ENCODE results near the gene STX18.
"Not testable (repeated sequence)": the region's sequence is repeated elsewhere in the genome, so short reads cannot be mapped to it uniquely, and the experiment has no call there.

Gene STX18

DNA sequence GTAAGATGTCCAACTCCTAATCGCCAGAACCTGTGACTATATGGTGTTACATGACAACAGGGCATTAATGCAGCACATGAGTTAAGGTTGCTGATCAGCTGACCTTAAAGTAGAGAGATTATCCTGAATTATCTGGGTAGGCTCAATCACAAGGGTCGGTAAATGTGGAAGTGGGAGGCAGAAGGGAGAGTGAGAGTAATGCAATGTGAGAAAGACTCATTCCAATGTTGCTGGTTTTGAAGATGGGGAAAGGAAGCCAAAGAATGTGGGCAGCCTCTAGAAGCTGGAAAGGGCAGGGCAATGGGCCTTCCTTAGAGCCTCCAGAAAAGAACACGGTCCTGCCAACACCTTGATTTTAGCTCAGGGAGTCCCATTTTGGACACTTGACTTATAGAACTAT is 67.4 kb downstream of the STX18 start:
- H3K4me3 ChIP-seq (ENCODE audit: low read depth in 1 of 2, low read length in 1 of 2), result no peak overlapping the region

DNA sequence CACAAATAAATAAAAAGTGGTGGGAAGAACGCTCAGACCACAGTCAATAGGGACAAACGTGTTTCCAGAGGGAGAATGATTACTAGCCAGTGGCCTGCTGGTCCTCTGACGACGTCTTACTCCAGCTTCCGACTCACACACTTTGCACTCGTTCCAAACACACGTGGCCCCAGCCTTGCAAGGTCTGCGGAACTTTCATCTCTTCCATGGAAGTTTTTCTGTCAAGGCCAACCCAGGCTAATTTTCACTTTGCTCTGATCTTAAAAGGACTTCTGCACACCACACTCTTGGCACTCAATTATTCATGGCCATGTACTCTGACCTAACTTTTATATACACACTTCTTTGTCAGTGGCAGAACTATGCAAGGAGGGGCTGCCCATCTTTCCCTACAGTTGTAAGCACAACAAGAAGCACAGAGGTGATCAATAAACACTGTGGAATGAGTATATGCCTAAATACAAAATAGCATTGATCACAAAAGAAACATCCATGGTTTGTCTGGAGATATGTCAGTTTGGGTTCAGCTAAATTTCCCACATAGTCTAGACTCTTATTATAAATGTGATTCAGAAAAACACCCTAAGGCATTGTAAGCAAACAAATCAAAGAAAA is 69.4 kb downstream of the STX18 start:
- no peaks in the 10 kb centered on the region for H3K4me1 ChIP-seq (ENCODE audit: control insufficient read depth in 1 of 2, insufficient read depth in 1 of 2, low read depth in 1 of 2, low read length in 1 of 2)
- no peak overlapping the region for H3K27ac ChIP-seq
- H3K27me3 ChIP-seq, result no peaks in the 10 kb centered on the region
- no peaks in the 10 kb centered on the region for H3K9me3 ChIP-seq
- no peak overlapping the region for H3K4me3 ChIP-seq (ENCODE audit: low read depth in 1 of 2, low read length in 1 of 2)
- H3K36me3 ChIP-seq, result peaks cover 27% of the 10 kb centered on the region
- TF ChIP-seq, protein P1, sequence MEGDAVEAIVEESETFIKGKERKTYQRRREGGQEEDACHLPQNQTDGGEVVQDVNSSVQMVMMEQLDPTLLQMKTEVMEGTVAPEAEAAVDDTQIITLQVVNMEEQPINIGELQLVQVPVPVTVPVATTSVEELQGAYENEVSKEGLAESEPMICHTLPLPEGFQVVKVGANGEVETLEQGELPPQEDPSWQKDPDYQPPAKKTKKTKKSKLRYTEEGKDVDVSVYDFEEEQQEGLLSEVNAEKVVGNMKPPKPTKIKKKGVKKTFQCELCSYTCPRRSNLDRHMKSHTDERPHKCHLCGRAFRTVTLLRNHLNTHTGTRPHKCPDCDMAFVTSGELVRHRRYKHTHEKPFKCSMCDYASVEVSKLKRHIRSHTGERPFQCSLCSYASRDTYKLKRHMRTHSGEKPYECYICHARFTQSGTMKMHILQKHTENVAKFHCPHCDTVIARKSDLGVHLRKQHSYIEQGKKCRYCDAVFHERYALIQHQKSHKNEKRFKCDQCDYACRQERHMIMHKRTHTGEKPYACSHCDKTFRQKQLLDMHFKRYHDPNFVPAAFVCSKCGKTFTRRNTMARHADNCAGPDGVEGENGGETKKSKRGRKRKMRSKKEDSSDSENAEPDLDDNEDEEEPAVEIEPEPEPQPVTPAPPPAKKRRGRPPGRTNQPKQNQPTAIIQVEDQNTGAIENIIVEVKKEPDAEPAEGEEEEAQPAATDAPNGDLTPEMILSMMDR (IDR thresholded peaks at IDR 0.05), result no peak

More for the DNA sequence above, 67.4 kb downstream of the STX18 start:
- H3K27ac ChIP-seq, result no peak overlapping the region
- H3K4me1 ChIP-seq (ENCODE audit: control insufficient read depth in 1 of 2, insufficient read depth in 1 of 2, low read depth in 1 of 2, low read length in 1 of 2), result no peaks in the 10 kb centered on the region
- H3K36me3 ChIP-seq, result peaks cover 20% of the 10 kb centered on the region
- TF ChIP-seq, protein P1 (IDR thresholded peaks at IDR 0.05), result no peak
- H3K9me3 ChIP-seq, result no peaks in the 10 kb centered on the region
- no peaks in the 10 kb centered on the region for H3K27me3 ChIP-seq

DNA sequence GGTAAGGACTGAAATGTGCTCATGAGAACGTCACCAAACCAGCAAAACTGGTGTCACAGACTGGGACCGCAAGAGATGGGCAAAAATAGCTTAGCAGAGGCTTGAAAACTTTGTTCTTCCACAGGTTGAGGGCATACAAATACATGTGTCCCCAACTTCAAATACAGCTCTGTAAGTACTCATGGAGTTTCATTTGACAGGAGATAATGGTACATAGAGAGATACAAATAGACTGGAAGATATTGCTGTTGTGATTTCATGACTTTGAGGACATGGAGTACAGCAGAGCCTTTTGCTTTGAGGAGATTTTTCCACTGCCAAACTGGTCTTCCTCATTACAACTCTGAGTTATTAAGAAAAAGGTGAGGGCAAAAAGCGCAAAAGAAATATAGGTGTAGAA is 70.7 kb downstream of the STX18 start:
- H3K27ac ChIP-seq, result no peak overlapping the region
- H3K4me3 ChIP-seq (ENCODE audit: low read depth in 1 of 2, low read length in 1 of 2), result no peak overlapping the region
- H3K36me3 ChIP-seq, result peaks cover 37% of the 10 kb centered on the region
- TF ChIP-seq, protein P1 (IDR thresholded peaks at IDR 0.05), result no peak
- H3K4me1 ChIP-seq (ENCODE audit: control insufficient read depth in 1 of 2, insufficient read depth in 1 of 2, low read depth in 1 of 2, low read length in 1 of 2), result no peaks in the 10 kb centered on the region
- no peaks in the 10 kb centered on the region for H3K9me3 ChIP-seq
- H3K27me3 ChIP-seq, result no peaks in the 10 kb centered on the region

DNA sequence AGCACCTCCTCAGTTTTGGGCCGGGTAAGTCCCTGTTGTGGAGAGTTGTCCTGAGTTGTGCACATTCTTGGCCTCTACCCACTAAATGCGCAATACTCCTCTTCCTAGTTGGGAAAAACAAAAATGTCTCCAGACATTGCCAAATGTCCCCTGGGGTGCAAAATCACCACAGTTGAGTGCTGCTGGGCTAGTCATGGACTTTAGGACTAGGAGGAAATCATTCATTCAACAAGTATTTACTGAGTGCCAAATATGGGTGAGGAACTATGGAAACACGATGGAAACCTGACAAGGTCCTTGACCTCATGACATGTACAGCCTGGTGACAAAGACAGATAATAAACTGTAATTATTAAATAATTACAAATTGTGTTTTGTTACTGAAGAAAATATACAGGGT is 71.6 kb downstream of the STX18 start:
- H3K36me3 ChIP-seq, result peaks cover 47% of the 10 kb centered on the region
- TF ChIP-seq, protein P1 (IDR thresholded peaks at IDR 0.05), result no peak

DNA sequence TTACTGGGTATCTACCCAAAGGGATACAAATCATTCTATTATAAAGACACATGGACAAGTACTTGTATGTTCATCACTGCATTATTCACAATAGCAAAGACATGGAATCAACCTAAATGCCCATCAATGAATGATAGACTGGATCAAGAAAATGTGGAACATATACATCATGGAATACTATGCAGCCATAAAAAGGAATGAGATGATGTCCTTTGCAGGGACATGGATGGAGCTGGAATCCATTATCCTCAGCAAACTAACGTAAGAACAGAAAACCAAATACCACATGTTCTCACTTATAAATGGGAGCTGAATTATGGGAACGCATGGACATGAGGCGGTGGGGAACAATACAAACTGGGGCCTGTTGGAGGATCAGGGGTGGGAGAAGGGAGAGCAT is 76.6 kb downstream of the STX18 start:
- H3K9me3 ChIP-seq; H3K4me3 ChIP-seq (ENCODE audit: low read depth in 1 of 2, low read length in 1 of 2); H3K27me3 ChIP-seq; H3K4me1 ChIP-seq (ENCODE audit: control insufficient read depth in 1 of 2, insufficient read depth in 1 of 2, low read depth in 1 of 2, low read length in 1 of 2); H3K27ac ChIP-seq: not testable (repeated sequence)
- H3K36me3 ChIP-seq, result peaks cover 40% of the 10 kb centered on the region

More for the DNA sequence above, 71.6 kb downstream of the STX18 start:
- H3K9me3 ChIP-seq, result no peaks in the 10 kb centered on the region
- H3K4me3 ChIP-seq (ENCODE audit: low read depth in 1 of 2, low read length in 1 of 2), result no peak overlapping the region
- no peaks in the 10 kb centered on the region for H3K27me3 ChIP-seq
- H3K4me1 ChIP-seq (ENCODE audit: control insufficient read depth in 1 of 2, insufficient read depth in 1 of 2, low read depth in 1 of 2, low read length in 1 of 2), result no peaks in the 10 kb centered on the region
- H3K27ac ChIP-seq, result no peak overlapping the region

DNA sequence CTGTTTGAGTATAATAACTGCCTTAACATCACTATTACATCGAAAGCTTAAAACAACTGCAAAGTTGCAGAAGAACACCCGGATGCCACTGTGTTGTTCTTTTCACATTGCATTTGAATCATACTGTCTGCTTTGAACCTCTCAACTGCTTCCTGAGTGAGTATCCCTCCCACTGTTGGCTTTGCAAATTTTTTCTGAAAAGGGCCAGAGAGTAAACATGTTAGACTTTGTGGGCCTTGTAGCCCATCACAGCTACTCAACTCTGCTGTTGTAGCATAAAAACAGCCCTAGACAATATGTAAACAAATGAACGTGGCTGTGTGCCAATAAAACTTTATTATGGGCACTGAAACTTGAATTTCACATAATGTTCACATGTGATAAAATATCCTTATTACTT is 78.9 kb downstream of the STX18 start:
- no peaks in the 10 kb centered on the region for H3K27me3 ChIP-seq
- H3K4me1 ChIP-seq (ENCODE audit: control insufficient read depth in 1 of 2, insufficient read depth in 1 of 2, low read depth in 1 of 2, low read length in 1 of 2), result no peaks in the 10 kb centered on the region
- no peaks in the 10 kb centered on the region for H3K9me3 ChIP-seq
- H3K27ac ChIP-seq, result no peak overlapping the region
- H3K36me3 ChIP-seq, result peaks cover 40% of the 10 kb centered on the region
- TF ChIP-seq, protein P1 (IDR thresholded peaks at IDR 0.05), result no peak
- H3K4me3 ChIP-seq (ENCODE audit: low read depth in 1 of 2, low read length in 1 of 2), result no peak overlapping the region

All from neutrophil (primary cell).